ENCODE results near the gene CYB561D1.

CYB561D1 gene

DNA sequence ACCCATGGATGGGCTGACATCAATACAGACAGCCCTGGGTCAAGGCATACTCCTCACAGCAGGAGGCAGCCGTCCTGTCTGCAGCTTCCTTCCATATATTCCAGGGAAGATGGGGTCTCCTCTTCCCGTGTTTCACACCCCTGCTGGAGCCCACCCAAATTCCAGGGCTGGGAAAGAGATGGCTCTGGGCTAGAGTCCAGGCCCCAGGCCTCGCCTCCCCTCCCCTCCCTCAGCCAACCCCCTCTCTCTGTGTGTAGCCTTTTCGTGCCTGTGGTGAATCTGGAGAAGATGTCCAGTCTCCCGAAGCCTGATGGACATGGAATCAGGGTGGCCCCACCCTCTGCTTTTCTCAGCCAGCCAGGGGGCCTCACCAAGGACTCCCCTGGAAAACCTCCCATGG, 6.6 kb upstream of the CYB561D1 start:
- no peak for DNase-seq (ENCODE audit: extremely low read depth, low read depth)
- TF ChIP-seq, protein P1, sequence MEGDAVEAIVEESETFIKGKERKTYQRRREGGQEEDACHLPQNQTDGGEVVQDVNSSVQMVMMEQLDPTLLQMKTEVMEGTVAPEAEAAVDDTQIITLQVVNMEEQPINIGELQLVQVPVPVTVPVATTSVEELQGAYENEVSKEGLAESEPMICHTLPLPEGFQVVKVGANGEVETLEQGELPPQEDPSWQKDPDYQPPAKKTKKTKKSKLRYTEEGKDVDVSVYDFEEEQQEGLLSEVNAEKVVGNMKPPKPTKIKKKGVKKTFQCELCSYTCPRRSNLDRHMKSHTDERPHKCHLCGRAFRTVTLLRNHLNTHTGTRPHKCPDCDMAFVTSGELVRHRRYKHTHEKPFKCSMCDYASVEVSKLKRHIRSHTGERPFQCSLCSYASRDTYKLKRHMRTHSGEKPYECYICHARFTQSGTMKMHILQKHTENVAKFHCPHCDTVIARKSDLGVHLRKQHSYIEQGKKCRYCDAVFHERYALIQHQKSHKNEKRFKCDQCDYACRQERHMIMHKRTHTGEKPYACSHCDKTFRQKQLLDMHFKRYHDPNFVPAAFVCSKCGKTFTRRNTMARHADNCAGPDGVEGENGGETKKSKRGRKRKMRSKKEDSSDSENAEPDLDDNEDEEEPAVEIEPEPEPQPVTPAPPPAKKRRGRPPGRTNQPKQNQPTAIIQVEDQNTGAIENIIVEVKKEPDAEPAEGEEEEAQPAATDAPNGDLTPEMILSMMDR (IDR thresholded peaks at IDR 0.05; ENCODE audit: low read depth, low read length): no peak

- TF ChIP-seq, protein P1 (IDR thresholded peaks at IDR 0.05; ENCODE audit: low read depth, low read length): no peak
- no peak for DNase-seq (ENCODE audit: extremely low read depth, low read depth)
These were observed 5.7 kb upstream of the CYB561D1 start for GRCh38 chr1:109488201-109488600.

GRCh38 chr1:109488696-109489095, 5.2 kb upstream of the CYB561D1 start:
- DNase-seq (ENCODE audit: extremely low read depth, low read depth): no peak
- TF ChIP-seq, protein P1 (IDR thresholded peaks at IDR 0.05; ENCODE audit: low read depth, low read length): no peak

DNA sequence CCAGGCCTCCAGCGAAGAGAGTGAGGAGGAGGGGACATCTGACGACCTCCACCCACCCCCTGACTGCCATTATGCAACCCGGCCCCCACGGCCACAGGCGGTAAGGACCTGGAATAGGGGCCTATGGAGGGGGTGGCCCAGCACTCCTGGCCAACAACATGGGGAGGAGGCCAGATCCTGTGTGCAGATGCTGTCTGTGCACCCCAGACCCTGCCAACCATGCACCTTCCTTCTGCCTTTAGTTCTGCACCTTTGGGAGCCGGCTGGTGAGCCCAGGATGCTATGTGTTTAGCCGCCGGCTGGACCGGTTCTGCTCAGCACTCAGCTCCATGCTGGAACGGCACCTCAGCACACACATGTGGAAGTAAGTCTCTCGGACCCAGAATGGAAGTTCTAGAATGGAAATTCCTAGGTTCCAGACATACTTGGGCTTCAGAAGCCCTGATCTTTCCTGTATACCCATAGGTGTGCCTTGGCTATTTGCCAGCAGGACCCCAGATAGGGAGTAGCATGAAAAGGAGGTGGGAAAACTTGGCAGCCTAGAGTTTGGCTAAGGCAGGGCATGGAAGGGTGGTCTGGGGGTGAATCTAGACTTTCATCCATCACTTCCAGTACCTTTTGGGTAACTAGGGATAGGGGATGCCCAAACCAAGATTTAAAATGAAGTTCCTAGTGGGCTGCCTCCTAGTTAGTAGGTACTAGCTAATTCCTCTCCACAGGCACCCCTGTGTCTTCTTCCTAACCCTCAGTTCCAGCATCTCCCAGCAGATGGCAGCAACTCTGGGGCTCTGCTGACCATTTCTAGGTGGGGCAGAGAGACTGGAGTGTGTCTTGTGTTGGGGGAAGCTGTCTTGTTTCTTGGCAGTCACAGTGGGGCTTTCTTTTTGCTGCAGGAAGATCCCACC, 3.6 kb upstream of the CYB561D1 start:
- TF ChIP-seq, protein P1 (IDR thresholded peaks at IDR 0.05; ENCODE audit: low read depth, low read length): peak; percentile 93
- no peak for DNase-seq (ENCODE audit: extremely low read depth, low read depth)

DNA sequence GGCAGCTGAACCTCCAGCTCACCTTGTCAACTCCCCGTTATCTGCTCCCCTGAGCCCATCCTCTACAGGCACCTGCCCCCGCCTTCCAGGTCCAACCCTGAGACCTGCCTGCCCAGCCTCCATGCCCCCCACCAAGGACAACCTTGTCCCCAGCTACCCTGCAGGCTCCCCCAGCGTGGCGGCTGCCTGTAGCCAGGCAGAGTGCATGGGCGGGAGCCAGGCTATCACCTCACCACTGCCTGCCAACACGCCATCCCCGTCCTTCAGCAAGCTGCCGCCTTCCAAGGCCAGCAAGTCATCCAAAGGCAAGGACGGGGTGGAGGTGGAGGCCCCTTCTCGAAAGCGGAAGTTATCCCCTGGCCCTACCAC, 3.0 kb upstream of the CYB561D1 start:
- DNase-seq (ENCODE audit: extremely low read depth, low read depth): no peak
- TF ChIP-seq, protein P1 (IDR thresholded peaks at IDR 0.05; ENCODE audit: low read depth, low read length): no peak

DNA sequence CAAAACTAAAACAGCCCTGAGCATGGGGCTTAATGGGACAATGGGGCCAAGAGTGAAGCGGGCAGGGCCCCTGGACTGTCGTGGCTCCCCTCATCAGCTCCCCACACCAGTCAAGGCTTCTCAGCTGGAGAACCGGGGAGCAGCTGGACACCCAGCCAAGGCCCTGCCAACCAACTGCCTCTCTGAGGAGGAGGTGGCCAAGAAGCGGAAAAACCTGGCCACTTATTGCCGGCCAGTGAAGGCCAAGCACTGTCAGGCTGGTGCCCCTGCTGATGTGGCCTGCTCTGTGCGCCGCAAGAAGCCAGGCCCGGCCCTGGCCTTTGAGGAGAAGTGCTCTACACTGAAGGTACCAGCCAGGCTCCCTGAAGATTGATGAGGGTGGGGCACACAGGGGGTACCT, 2.5 kb upstream of the CYB561D1 start:
- no peak for DNase-seq (ENCODE audit: extremely low read depth, low read depth)
- TF ChIP-seq, protein P1 (IDR thresholded peaks at IDR 0.05; ENCODE audit: low read depth, low read length): no peak

DNA sequence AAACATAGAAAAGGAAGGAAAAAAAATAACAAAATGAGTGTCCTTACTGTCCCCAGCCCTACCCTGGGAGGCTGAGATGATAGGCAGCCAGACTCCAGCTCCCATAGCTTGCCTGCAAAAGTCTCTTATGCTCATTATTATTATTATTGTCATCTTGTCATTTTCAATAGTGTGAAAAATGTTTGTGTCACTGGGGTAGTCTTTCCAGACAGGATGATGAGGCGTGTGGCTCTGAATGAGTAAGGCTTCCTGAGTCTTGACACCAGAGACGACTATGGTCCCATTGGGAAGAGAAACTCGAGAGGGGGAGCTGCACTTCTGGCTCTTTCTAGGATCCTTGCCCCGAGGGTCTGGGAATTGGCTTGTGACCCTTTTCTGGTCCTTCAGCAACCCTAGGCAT, 1.1 kb upstream of the CYB561D1 start:
- TF ChIP-seq, protein P1 (IDR thresholded peaks at IDR 0.05; ENCODE audit: low read depth, low read length): no peak
- DNase-seq (ENCODE audit: extremely low read depth, low read depth): no peak

Data from AG09319 (cell line).